ENCODE data around the gene WDR47.

WDR47 gene

GRCh38 chr1:109080441-109081082, 38.7 kb upstream of the WDR47 start:
- Histone ChIP-seq H3K4me3 (ENCODE audit: low read length) (no peak overlapping the region), H3K4me2 (ENCODE audit: low read length) (no peak overlapping the region), H3K36me3 (replicated peaks; ENCODE audit: low read depth, low read length) (no peaks in the 10 kb centered on the region), H3K4me1 (ENCODE audit: low read length) (peaks cover 11% of the 10 kb centered on the region), H3K9me3 (ENCODE audit: insufficient read depth, low read length) (no peaks in the 10 kb centered on the region), H3K27ac (ENCODE audit: low read length) (no peak overlapping the region), H3K79me2 (ENCODE audit: low read length) (peaks cover 2% of the 10 kb centered on the region), H4K20me1 (ENCODE audit: insufficient read depth, low read length) (no peaks in the 10 kb centered on the region), H2AFZ (ENCODE audit: low read depth, low read length) (no peak overlapping the region), H3K9ac (ENCODE audit: low read length) (no peak overlapping the region), H3K27me3 (ENCODE audit: low read depth, low read length) (no peaks in the 10 kb centered on the region)
- TF ChIP-seq, protein P1, sequence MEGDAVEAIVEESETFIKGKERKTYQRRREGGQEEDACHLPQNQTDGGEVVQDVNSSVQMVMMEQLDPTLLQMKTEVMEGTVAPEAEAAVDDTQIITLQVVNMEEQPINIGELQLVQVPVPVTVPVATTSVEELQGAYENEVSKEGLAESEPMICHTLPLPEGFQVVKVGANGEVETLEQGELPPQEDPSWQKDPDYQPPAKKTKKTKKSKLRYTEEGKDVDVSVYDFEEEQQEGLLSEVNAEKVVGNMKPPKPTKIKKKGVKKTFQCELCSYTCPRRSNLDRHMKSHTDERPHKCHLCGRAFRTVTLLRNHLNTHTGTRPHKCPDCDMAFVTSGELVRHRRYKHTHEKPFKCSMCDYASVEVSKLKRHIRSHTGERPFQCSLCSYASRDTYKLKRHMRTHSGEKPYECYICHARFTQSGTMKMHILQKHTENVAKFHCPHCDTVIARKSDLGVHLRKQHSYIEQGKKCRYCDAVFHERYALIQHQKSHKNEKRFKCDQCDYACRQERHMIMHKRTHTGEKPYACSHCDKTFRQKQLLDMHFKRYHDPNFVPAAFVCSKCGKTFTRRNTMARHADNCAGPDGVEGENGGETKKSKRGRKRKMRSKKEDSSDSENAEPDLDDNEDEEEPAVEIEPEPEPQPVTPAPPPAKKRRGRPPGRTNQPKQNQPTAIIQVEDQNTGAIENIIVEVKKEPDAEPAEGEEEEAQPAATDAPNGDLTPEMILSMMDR (IDR thresholded peaks at IDR 0.05; ENCODE audit: low read depth, low read length) = no peak
- no peak for TF ChIP-seq EZH2phosphoT487 (IDR thresholded peaks at IDR 0.05; ENCODE audit: low read depth)

- H3K9ac ChIP-seq (ENCODE audit: low read length) = no peak overlapping the region
- H3K27ac ChIP-seq (ENCODE audit: low read length) = no peak overlapping the region
Measured at GRCh38 chr1:109079240-109079622, 37.3 kb upstream of the WDR47 start.

GRCh38 chr1:109078317-109078716, 36.4 kb upstream of the WDR47 start:
- Histone ChIP-seq H3K4me2 (ENCODE audit: low read length) (no peak overlapping the region; the same call in 1 of the 2 replicates), H2AFZ (ENCODE audit: low read depth, low read length) (no peak overlapping the region), H3K4me1 (ENCODE audit: low read length) (peaks cover 16% of the 10 kb centered on the region), H3K9ac (ENCODE audit: low read length) (no peak overlapping the region), H3K36me3 (replicated peaks; ENCODE audit: low read depth, low read length) (no peaks in the 10 kb centered on the region), H3K9me3 (ENCODE audit: insufficient read depth, low read length) (no peaks in the 10 kb centered on the region), H3K27ac (ENCODE audit: low read length) (no peak overlapping the region), H3K79me2 (ENCODE audit: low read length) (peaks cover 13% of the 10 kb centered on the region), H3K4me3 (ENCODE audit: low read length) (no peak overlapping the region), H4K20me1 (ENCODE audit: insufficient read depth, low read length) (no peaks in the 10 kb centered on the region), H3K27me3 (ENCODE audit: low read depth, low read length) (no peaks in the 10 kb centered on the region)
- no peak for TF ChIP-seq EZH2phosphoT487 (IDR thresholded peaks at IDR 0.05; ENCODE audit: low read depth)
- TF ChIP-seq, protein P1 (IDR thresholded peaks at IDR 0.05; ENCODE audit: low read depth, low read length) = no peak

More at GRCh38 chr1:109079240-109079622, 37.3 kb upstream of the WDR47 start:
- H3K4me2 ChIP-seq (ENCODE audit: low read length) = no peak overlapping the region
- H2AFZ ChIP-seq (ENCODE audit: low read depth, low read length) = no peak overlapping the region
- H3K36me3 ChIP-seq (replicated peaks; ENCODE audit: low read depth, low read length) = no peaks in the 10 kb centered on the region
- H3K4me1 ChIP-seq (ENCODE audit: low read length) = peaks cover 16% of the 10 kb centered on the region
- no peak overlapping the region for H3K4me3 ChIP-seq (ENCODE audit: low read length)
- no peaks in the 10 kb centered on the region for H3K9me3 ChIP-seq (ENCODE audit: insufficient read depth, low read length)
- H4K20me1 ChIP-seq (ENCODE audit: insufficient read depth, low read length) = no peaks in the 10 kb centered on the region
- TF ChIP-seq EZH2phosphoT487 (IDR thresholded peaks at IDR 0.05; ENCODE audit: low read depth) = no peak
- TF ChIP-seq, protein P1 (IDR thresholded peaks at IDR 0.05; ENCODE audit: low read depth, low read length) = no peak
- H3K27me3 ChIP-seq (ENCODE audit: low read depth, low read length) = no peaks in the 10 kb centered on the region
- H3K79me2 ChIP-seq (ENCODE audit: low read length) = peaks cover 13% of the 10 kb centered on the region

DNA sequence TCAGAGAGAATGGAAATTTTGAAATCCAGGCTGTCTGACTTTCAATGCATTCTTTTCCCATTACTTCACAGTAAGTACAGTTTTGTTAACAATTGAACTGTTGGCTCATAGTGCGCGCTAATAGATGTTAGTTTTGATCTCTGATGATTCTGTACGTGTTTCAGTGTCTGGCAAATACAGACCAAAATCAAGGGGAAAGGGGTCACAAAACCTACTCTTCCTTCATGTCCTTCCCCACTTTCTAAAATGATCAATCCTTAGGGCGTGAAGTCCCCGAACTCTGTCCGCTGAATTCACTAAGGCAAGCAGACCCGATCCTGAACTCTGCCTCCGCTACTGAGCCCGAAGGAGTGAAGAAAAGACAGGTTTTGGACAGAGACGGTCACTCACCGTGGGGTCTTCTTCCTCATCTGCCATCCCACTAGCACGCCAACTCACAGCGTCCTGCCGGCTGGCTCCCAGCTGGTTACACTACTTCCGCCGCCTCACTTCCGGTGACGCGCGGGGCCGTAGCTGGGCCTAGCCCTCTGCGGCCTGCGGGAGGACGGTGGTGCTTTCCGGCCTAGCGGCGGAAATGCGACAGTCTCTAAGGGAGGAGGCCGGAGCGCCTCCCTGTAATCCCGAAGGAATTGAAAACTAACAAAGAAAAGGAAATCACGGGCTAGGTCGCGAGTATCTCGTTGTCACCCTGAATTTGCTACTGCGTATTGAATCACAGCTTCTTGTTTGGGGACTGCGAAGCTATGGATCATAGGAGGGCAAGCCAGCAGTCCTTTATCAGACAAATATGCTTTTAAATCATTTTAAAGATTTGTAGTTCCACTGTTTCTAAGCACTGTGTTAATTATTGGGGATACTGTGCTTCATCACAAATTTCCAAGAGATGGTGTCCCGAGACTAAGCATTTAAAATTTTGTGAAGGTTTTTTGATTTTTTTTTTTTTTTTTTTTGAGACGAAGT, 33.9 kb upstream of the WDR47 start, which contains the start of gene TAF13:
TAF13 (minus strand) TSS at position 473 of the 960 bp plus-strand sequence; CDS start at position 417, 56 bp downstream.
- H4K20me1 ChIP-seq (ENCODE audit: insufficient read depth, low read length) = no peaks in the 10 kb centered on the region
- H3K27ac ChIP-seq (ENCODE audit: low read length) = peak within 1 kb of the TSS; percentile 71
- no peaks in the 10 kb centered on the region for H3K9me3 ChIP-seq (ENCODE audit: insufficient read depth, low read length)
- no peak for TF ChIP-seq EZH2phosphoT487 (IDR thresholded peaks at IDR 0.05; ENCODE audit: low read depth)
- H3K4me2 ChIP-seq (ENCODE audit: low read length) = peak within 1 kb of the TSS; percentile 93
- peak within 1 kb of the TSS; percentile 91 for H2AFZ ChIP-seq (ENCODE audit: low read depth, low read length)
- H3K79me2 ChIP-seq (ENCODE audit: low read length) = peaks cover 13% of the 10 kb centered on the region
- H3K4me3 ChIP-seq (ENCODE audit: low read length) = peak within 1 kb of the TSS; percentile 99
- H3K27me3 ChIP-seq (ENCODE audit: low read depth, low read length) = no peaks in the 10 kb centered on the region
- no peaks in the 10 kb centered on the region for H3K36me3 ChIP-seq (replicated peaks; ENCODE audit: low read depth, low read length)
- H3K9ac ChIP-seq (ENCODE audit: low read length) = peak within 1 kb of the TSS; percentile 87
- H3K4me1 ChIP-seq (ENCODE audit: low read length) = peaks cover 16% of the 10 kb centered on the region
